Activated naive CD4-positive, alpha-beta T cell treated with Interleukin-2 at 50 U/mL for 16 hours (primary cell): Measurements from ENCODE around the gene PXDN.
"Not testable (repeated sequence)": the region's sequence is repeated elsewhere in the genome, so short reads cannot be mapped to it uniquely, and the experiment has no call there.

ENCODE experiments used
- DNase-seq: peaks from one replicate; pipeline ENCODE4 v3.0.0-alpha.2; 2020

Gene PXDN, protein sequence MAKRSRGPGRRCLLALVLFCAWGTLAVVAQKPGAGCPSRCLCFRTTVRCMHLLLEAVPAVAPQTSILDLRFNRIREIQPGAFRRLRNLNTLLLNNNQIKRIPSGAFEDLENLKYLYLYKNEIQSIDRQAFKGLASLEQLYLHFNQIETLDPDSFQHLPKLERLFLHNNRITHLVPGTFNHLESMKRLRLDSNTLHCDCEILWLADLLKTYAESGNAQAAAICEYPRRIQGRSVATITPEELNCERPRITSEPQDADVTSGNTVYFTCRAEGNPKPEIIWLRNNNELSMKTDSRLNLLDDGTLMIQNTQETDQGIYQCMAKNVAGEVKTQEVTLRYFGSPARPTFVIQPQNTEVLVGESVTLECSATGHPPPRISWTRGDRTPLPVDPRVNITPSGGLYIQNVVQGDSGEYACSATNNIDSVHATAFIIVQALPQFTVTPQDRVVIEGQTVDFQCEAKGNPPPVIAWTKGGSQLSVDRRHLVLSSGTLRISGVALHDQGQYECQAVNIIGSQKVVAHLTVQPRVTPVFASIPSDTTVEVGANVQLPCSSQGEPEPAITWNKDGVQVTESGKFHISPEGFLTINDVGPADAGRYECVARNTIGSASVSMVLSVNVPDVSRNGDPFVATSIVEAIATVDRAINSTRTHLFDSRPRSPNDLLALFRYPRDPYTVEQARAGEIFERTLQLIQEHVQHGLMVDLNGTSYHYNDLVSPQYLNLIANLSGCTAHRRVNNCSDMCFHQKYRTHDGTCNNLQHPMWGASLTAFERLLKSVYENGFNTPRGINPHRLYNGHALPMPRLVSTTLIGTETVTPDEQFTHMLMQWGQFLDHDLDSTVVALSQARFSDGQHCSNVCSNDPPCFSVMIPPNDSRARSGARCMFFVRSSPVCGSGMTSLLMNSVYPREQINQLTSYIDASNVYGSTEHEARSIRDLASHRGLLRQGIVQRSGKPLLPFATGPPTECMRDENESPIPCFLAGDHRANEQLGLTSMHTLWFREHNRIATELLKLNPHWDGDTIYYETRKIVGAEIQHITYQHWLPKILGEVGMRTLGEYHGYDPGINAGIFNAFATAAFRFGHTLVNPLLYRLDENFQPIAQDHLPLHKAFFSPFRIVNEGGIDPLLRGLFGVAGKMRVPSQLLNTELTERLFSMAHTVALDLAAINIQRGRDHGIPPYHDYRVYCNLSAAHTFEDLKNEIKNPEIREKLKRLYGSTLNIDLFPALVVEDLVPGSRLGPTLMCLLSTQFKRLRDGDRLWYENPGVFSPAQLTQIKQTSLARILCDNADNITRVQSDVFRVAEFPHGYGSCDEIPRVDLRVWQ (N-terminal part only)

DNA sequence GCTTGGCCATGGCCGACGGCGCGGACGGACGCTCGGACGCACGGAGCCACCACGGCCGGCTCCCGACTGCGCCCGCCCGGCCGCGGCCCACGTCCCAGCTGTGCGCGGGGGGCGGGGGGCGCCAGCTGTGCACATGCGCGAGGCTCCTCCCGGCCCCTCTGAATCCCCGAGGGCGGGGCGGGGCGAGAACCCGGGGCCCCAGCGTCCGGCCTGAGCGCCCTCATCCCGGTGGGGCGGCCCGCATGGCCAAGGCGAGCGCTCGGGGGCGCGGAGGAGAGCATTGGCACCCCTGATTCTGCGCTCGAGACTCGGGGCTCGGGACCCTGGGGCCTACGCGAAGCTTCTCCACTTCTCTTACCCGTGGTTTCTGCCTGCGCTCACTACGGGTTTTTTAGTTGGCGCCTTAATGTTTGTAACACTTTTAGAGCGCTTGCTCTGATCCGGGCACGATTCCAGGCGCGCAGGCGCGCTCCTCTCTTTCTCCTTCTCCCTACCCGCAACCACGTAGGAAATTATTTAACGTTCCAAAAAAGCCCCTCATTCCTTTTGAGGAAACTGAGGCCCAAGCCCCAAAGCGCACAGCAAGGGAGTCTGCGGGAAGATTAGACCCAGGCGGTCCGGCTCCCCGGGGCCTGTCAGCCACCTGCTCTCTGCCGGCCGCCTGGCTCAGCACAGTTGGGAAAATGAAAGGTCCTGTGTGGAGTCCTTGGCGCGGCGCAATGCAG, at the start of gene PXDN:
Gene PXDN (minus strand): TSS at position 70 of the 725 bp plus-strand sequence. CDS start 60 bp downstream, at position 10.
- no peak for DNase-seq

DNA sequence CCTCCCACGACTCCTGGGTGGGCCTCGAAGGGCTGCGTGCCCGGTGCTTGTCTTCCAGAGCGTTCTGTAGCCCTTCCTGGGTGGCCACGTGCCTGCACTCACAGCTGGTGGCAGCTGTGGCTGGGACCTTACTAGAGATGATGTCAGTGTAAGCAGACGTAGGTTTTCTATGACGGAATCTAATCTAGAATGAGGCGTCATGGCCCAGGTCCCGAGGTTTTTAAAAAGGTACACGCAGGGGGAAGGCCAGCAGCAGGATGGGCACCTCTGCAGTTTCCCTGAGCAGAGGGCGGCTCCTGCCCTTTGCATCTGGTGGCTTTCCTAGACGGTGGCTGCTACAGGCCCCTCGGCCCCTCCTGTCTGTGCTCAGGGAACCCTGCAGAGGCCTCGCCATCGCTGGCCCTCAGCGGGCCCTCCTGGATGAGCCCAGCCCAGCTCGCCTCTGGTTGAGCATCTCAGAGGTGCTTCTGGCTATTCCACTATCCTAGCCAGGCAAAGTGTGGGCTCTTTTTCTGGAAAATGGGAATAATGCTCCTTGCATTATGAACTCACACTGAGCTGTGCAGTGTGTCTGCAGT, 49.6 kb upstream of the PXDN start:
- DNase-seq: no peak

DNA sequence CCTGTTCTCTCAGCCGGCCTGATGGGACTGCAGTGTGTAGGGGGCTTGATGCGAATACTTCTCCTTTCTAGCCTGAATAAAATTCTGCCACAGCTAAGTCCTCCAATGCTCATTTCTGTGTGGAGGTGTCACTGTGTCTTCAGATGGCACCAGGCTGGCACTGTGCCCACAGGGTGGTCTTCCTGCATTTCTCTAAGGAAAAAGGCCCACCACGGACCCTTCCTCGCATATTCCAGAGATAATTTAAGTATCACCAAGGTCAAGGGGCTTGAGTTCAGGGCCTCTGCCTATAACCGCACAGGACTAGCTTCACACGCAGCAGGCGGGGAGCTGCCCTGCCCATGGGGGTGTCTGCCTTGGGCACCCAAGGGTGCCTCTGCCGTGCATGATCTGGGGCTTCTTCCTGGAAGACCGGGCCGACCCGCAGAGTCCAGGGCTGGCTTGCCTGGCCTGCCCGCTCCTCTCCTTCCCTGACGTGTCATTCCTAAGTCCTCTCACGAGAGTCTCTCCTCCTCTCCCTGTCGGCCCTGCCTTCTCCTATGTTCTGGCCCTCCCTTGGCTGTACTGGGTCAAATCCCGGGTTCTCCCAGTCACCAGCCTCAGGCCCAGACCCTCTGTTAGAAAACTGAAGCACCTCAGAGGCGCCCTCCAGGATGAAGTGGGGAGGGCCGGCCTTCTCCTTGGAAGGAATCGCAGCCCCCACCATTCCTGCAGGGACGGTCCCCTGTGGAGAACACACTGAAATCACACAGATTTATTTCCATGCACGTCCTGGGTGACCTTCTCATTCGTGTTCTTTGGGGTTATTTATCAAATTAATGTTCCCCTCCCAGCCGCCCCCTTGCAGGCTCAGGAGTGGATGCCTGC, 48.9 kb upstream of the PXDN start:
- DNase-seq: no peak

DNA sequence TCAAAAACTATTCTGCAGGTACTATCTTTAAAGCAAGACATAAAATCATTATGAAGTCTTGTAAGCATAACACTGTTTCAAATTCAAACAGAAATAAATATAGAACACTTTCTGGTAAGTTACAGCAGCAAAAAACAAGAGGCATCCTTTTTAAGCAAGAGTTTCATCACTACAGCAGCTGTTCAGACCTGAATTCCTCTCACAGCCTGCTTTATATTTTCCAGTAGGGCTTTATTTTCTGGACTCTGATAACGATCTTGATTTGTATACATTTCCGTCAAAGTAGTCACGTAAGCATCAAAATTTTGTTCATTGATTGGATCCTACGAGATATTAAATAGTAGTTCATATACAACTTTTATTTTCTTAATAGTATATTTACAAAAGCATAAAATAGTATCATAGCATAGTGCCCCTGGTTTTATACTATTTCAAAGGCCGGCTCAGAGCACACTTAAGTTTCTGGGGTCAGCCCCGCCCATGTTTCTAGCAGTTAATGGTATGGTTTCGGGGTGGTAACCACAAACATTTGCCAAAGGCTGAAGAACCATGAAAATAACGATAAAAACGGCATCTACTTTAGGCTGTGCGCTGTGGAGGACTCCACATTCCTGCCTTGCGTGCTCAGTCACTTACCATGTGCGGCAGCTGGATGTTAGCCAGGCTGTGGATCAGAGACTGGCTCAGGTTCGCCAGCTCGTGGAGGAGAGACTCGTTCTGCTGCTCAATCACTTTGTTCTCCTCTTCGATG, 47.5 kb upstream of the PXDN start:
- no peak for DNase-seq

DNA sequence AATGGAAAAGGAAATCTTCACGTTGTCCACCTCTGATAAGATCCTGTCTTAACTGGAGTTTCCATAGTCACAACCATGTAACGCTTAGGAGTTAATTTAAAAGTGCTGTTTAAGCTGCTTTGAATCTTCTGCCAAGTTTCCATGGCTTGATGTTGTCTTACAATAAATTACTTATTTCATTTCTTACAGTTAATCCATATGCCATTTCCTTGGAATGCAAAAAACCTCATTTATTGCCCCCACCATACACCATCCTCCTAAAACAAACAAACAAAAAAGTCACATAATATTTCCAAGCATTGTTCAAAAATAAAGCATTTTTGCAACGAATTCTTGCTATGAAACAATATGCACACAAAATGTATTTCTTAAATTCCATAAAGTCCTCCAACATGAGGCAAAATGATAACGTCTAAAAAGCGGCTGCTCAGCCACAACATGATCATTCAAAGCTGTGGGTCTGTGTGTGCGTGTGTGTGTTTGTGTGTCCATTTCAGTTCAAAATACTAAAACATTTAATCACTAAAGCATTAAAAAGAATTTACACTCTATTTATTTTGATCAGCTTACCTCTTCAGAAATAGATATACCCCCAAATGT, 46.8 kb upstream of the PXDN start:
- DNase-seq: no peak

DNA sequence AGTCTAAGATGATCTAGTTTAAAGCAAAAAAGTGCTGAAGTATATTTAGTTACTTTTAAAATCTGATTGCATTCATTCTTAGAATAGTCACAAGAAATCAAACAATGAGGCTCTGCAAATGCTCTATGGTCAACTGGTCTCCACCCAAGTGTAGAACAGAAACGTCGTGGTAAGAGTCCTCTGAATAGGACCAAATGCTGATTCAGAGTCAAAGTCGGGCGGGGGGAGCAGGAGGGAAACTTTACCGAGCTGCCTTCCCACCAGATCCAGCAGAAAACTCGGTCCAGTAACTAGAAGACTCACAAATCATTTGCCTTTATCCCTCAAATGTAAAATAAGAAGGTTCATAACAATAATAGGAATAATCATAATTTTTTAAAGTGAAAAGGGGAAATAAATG, 46.2 kb upstream of the PXDN start:
- no peak for DNase-seq

DNA sequence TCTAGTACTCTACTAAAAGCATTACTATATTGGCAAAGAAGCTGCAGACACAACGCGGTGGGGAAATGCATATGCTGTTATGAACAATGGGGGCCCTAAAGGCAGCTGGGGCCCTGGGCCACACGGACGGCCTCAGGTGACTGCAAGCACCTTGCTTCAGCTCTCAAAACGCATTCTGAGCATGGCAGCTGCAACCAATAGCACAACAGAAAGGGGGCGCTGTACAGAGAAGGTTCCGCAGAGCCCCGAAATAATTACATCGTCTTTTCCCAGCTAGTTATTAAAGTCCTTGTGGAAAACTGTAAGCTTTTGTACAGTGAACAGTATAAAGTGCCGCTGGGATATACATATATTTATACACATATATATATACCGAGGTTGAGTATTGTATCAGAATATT, 45.3 kb upstream of the PXDN start:
- no peak for DNase-seq

DNA sequence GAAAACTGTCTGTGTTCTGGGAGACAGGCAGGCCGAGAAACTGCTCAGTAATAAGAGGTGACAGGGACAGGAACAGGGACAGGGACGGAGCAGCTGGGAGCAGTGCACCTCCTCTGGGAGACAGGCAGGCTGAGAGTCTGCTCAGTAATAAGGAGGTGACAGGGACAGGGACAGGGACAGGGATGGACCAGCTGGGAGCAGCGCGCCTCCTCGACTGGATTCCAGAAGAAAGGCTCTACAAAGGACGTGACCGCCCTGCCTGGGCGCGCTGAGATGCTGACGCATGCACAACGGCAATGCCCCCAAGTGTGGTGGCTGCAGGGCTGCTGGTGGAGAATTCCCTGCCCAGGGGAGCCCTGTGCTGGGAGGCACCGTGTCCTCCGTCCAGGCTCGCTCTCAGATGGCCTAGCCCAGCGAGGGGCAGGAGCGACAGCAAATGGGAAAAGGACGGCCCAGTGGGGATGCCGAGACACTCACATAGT, 44.2 kb upstream of the PXDN start:
- DNase-seq: no peak

DNA sequence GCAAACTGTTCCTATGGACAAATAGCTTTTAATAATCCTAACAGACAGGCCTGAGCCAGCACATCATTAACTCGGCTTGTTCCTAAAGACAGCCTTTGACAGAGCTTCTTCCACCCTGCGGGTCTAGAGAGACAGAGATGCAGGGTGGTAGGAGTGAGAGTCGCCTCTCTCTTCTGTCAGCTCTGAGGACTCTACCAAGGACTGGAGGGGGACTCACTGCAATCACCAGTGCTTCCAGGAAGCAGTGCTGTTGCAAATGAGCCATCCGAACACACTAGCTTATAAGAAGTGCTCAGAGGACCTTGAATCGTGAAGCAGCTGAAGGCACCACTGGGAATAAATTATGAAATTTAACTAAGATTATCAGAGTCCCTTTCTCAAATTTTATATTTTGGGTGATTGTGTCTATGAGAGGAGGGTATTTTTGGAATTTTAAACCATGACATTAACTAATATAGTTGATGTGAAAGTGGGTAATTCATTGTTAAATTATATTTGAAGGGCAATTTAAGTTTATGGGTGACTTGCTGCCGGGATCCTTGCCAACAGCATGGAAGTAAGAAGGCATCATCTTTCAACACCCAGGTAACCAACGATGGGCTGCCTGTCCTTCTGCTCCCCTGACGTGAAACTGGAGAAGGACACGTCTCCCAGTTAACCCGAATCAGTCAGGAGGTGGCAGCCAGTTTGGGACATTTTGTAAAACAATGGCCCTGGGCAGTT, 43.6 kb upstream of the PXDN start:
- no peak for DNase-seq

DNA sequence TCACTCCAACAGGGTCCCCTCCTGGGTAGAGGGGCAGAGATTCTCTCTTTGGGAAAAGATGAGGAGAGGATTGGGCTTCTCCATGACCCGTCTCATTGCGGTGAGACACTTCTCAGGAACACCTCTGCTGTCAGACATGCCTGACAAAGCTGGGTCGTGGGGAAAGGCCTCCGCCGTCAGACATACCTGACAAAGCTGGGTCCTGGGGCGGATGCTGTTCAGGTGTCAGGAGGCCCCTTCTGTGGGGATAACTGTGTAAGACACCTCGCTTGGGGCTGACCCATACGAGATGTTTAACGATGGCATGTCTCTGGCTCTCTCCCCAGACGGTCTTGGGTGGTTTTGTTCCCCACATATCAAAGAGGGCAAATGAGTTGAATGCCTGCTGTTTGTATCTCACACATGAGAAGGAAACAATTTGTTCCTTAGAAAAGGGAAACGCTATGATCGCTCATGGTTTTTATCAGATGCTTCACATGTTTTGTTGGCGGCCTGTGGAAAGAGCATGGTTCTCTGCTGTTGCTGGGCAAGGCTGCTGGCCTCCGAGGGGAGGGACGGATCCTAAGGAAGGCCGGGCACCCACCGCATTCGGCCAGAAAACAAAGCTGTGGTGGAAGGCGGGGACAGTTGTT, 40.8 kb upstream of the PXDN start:
- DNase-seq: no peak

DNA sequence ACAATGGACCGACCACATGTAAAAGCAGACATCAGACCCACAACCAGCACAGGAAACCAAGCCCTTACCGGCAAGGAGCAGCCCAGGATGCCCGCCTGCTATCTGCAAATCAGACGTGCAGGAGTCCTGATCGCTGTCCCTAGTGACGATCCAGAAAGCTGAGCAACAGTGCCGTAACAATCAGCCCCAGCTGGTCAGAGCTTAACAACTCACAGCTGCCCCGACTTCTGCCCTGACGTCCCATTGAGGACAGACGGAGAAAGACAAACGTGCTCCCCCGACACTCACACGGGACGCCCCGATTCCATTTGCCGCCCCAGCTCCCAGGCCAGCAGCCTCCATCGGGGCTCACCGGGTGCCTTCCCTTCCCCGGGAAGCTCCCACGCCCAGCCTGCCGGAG, 39.8 kb upstream of the PXDN start:
- DNase-seq: no peak

DNA sequence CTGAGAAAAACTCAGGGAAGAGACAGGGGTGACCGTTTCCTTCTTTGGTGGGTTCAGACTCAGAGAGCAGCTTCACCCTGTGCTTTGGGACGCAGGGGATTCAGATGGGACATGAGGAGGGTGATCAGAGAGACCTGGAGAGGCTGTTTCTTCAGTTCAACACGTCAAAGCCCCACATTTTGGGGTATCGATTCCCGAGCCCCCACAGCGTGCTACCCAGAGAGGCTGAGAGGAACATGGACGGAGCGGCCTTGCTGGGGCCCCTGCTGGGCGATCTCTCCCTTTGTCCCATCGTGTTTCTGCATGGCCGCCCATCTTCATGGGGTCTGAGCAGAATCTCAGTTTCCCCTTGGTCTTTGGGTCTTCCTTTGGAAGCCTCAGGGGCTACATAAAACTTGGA, 38.2 kb upstream of the PXDN start:
- DNase-seq: no peak

DNA sequence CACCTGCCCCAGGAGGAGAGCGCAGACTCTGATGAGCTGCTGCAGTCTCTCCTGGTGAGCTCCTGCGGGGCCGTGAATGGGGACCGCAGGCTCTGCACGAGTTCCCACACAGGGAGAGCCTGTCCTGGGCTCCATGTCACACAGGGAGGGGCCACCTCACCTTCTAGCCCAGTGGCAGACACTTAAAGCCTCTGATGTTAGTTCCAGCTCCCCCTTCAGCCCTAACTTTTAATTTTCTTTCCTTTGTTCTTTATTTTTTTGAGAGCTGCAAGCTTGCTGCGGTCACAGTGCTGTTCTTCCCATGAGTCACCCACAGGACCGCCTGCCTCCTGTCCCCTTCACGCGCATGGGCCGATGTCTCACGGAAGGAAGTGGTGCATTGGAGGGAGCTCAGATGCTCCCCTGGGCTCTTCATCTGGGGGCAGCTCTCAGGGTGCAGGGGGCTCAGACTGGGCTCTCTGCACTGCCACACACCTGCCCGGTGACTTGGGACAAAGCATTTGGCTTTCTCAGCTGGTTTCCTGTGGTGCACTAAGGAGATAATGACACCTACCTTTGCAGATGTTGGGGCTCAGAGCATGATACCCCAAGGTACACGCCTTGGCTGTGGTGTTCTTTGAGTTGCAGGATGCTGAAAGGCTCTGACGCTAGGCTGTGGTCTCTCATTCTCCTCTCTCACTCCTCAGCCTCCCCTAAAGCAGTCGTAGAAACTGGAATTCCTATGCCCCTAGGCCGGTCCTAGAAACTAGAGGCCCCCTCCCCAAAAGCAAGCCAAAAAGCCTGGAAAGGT, 37.2 kb upstream of the PXDN start:
- peak; percentile 5 for DNase-seq

DNA sequence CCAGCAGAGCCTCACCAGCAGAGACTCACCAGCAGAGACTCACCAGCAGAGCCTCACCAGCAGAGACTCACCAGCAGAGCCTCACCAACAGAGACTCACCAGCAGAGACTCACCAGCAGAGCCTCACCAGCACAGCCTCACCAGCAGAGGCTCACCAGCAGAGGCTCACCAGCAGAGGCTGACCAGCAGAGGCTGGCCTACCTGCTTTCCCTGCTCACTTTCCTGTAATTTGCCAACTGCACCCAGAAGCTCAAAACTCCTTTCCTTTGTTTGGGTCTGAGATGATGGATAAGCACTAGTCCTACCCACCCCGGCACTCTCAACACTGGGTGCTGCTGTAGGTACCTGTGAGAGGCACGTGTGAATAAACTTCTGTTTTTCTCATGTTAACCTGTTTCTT, 36.4 kb upstream of the PXDN start:
- no peak for DNase-seq

DNA sequence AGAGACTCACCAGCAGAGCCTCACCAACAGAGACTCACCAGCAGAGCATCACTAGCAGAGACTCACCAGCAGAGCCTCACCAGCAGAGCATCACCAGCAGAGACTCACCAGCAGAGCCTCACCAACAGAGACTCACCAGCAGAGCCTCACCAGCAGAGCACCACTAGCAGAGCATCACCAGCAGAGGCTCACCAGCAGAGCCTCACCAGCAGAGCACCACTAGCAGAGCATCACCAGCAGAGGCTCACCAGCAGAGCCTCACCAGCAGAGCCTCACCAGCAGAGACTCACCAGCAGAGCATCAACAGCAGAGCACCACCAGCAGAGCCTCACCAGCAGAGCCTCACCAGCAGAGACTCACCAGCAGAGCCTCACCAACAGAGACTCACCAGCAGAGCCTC, 35.7 kb upstream of the PXDN start:
- DNase-seq: not testable (repeated sequence)

DNA sequence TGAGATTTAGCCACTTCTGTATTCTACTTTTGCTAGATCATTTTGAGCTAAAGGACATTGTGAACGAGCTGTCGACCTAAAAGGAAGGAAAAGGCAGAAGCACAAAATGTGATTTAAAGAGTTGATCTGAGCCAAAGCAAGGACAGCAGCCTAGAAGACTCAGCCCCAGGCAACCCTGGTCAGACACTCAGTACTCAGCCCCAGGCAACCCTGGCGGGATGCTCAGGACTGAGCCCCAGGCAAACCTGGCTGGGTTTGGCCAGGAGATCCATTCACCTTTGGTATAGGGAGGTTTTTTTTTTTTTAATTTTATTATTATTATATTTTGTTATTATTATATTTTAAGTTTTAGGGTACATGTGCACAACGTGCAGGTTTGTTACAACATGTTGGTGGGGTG, 34.3 kb upstream of the PXDN start:
- no peak for DNase-seq

DNA sequence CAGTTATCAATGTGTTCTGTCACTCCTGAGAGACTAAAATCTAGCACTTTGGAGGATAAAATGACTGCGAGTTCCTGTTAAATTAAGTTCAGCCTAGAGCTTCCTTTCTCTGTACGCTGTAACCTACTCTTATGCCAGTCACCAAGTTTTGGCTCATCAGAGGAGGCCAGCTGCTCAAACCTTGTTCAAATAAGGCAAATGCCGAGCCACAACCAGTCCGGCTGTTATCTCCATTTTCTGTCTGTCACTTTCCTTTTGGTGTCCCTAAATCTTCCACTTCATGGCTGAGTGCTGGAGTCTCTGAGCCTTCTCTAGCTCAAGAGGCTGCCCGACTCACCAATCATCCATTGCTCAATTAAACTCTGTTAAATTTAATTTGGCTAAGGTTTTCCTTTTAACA, 33.5 kb upstream of the PXDN start:
- DNase-seq: no peak

DNA sequence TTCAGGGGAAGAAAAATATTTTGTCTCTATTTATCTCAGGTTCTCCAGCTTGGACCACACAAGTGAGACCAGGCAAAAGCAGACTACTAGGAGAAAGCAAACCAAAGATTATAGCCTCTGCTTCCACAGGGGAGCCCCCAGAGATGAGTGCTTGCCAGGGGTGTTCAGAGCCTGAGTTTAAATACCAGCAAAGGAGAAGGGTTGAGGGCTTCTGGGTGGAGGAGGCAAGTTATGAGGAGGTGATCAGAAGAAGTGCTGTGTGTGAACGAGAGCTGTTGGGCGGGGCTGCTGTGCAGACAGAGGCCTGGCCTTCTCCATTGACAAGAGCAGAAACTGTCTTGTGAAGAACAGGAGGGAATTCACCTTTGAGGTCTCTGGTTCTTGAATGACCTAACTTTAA, 32.8 kb upstream of the PXDN start:
- DNase-seq: no peak
